Liver (tissue), 3 donors: Measurements from ENCODE around the gene HSD17B8.

ENCODE experiments used
- CTCF ChIP-seq: fragments of 150-350 bp; IDR thresholded peaks from 2 replicates; pipeline ENCODE4 v1.5.1; 2017; ENCODE audit warnings: improper control_type of control experiment, low read depth, low read length; ENCODE audit not compliant: missing input control
- RAD21 ChIP-seq, 2 donors: IDR thresholded peaks; 2 replicates each; pipeline ENCODE4 v1.6.1; 2016; ENCODE audit warnings: antibody characterized with exemption in 2 of 2, mild to moderate bottlenecking in 2 of 2
- REST ChIP-seq: IDR thresholded peaks from 2 replicates; pipeline ENCODE4 v1.6.1; 2016; ENCODE audit warnings: antibody characterized with exemption, mild to moderate bottlenecking
- donor health status: healthy.
- donor health status: healthy.

DNA sequence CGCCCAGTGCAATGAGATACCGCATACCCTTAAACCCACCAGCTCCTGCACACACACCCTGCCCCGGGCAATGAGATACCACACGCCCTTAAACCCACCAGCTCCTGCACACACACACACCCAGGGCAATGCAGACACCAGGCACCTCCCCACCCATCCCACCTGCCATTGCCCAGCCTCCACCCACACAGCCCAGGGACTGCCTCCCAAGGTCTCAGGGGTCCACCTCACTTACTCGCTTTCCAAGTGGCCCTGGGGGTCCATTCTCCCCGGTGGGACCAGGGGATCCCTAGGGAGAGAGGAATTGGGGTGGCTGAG lies 36.2 kb upstream of the HSD17B8 start:
- no peak for TF ChIP-seq CTCF
- TF ChIP-seq RAD21 (IDR thresholded peaks at IDR 0.05), result no peak
- TF ChIP-seq REST, result no peak
